Epidermal melanocyte (primary cell): ENCODE results near the gene PTPRN2.
"Not testable (repeated sequence)": the region's sequence is repeated elsewhere in the genome, so short reads cannot be mapped to it uniquely, and the experiment has no call there.

Experiments
- DNase-seq: peaks from one replicate; pipeline ENCODE4 v3.0.0; 2011; ENCODE audit warnings: low spot score; ENCODE audit not compliant: insufficient read length

PTPRN2 gene

DNA sequence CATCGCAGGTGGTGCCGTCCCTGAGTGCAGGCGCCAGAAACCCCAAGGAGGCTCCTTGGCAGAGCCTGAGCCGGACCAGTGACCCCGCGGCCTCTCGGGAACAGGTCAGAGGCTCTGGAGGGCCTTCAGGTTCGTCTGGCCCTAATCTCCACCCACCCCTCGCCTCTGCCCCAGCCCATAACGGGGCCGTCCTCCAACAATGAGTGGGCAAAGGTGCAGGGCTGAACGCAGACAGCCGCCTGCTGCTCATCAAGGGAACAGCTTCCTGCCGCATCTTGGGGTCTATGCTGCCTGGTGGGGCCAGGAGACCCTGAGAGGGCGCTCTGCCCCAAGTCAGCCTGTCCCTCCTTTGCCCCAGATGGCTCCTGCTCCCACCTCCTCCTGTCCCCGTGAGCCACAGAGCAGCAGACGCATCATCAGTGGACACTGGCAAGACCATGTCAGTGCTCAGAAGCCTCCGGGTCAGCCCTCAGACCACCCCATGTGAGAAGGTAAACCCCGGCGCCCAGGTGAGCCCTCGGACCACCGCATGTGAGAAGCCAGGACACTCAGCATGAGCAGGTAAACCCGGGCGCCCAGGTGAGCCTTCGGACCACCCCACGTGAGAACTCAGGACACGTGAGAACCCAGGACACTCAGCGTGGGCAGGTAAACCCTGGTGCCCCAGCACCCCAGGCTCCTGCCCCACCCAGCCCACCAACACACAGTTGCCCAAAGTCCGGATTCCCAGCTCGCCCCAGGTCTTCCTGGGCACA is 142.0 kb downstream of the PTPRN2 start:
- no peak for DNase-seq

DNA sequence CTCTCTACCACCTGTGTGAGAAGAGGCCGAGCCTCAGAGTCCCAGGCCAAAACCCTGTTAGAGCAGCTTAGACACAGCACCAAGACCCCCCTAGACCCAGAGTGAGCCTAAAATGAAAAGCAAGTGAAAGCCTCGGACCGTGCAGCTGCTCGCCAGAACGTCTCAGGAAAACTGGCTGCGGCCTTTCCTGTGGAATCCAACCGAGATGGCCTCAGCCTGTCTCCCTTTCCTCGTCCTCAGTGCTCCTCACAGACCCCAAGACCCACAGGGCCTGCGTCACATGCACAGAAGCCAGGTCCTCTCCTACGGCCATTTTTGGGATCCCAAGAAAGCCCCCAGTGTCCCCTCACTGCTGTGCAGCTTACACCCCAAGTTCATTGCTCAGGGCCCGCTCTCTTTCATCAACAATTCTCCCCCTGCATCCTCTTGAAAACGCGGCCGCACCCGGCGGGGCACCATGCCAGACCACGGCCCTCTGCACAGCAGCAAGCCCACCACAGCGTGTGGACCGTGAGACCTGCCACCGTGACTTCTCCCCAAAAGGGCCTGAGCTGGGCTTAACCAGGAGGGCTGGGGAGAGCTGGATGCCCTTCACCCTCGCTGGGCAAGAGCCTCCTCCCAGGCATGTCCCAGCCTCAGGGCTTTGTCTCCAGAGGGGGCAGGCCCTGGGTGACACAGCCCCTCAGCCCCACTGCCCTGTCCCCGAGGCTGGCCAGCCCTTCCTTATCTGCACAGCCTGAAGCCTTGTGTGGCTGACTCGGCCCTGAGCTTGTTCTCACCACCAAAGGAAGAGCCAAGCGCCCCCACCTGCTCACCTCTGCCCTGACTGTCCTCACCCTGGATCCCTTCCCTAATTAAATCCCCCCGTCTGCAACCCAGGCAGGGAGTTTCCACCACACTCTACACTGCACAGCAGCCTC is 142.9 kb downstream of the PTPRN2 start:
- no peak for DNase-seq

DNA sequence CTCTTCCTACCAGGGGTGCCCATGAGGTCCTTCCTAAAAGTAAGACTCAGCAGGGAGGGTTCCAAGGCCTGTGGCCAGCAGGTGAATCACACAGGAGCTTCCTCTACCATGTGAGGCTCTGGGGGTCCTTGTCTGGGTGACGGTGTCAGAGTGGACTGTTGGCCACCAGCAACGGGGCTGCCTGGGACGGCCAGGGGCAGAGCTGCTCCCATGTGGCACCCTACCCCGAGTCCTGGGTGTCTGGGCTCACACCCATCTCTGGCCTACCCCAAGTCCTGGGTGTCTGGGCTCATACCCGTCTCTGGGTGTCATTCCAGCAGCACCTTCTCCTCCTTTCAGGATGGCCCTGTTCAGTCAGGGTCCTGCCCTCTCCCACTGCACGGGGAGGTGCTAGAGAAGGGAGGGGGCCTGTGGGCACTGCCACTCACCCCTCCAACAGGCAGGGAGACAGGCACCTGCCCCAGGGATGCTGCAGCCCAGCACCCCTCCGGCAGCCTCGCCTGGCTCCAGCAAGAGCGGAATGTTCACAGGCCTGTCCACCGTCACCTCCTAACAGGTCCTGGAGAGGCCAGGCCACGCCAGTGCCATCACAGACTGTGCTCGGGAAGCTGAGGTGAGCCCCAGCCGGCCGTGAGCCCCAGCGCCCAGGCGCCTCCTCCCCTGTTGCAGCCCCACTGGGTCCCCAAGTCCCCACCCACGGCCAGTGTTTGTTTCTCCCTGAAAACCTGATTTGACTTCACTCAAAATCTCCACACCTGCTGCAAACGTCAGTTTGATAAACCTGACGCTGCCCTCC is 143.7 kb downstream of the PTPRN2 start:
- no peak for DNase-seq

DNA sequence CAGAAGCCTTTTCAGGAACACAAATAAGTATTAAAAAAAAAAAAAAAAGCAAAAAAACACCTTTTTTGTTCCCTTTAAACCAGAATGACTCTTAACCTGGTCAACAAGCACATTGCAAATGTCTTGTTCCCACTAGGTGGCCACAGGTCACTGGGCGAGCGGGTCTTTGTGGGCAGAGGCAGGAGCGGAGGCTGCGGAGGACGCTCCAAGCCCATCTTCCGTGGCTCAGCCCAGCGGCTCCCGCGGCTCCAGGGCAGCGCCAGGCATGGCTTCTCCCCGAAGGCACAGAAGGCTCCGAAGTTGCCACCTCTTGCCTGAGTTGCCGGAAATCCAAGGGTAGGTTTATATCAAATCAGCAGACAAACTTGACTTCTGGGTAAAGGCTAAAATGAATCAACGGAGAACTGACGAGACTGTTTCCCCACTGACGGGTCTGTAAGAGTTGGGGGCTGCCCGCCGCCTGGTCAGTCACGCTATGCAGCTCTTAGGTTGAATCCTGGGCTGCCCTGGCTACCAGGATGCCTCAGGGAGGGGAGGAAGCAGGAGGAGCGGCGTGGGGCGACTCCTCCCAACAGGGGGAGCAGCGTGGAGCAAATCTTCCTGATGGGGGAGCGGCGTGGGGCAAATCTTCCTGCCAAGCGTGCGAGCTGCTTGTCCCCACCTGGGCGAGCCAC is 144.5 kb downstream of the PTPRN2 start:
- DNase-seq, result no peak

DNA sequence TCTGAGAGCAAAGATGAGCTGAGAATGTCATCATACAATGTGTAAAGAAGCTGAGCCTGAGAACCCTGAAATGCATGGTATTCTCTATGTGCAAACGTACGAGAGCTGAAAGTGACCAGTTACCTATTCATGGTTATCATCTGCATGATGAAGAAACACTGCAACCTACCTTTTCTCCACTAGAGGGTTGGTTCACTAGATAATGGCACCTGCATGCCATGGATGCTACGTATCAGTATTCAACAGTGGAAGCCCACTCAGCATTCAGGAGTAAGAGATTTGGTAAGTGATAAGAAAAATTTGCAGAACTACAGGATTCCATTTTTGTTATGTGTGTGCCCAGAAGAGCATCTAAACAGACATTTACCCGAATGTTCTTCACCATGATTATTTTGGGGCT is 145.4 kb downstream of the PTPRN2 start:
- no peak for DNase-seq

DNA sequence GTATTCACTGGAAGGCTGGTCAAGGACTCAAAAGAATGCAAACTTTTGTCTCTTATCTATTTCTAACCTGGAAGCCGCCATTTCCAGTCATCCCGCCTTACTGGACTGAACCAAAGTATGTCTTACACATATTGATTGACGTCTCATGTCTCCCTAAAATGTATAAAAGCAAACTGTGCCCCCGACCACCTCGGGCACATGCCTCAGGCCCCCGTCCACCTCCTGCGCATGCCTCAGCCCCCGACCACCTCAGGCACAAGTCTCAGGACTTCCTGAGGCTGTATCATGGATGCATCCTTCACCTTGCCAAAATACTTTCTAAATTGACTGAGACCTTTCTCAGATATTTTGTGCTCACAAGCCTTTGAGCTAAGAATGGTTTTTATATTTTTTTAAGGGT is 148.6 kb downstream of the PTPRN2 start:
- DNase-seq, result no peak

DNA sequence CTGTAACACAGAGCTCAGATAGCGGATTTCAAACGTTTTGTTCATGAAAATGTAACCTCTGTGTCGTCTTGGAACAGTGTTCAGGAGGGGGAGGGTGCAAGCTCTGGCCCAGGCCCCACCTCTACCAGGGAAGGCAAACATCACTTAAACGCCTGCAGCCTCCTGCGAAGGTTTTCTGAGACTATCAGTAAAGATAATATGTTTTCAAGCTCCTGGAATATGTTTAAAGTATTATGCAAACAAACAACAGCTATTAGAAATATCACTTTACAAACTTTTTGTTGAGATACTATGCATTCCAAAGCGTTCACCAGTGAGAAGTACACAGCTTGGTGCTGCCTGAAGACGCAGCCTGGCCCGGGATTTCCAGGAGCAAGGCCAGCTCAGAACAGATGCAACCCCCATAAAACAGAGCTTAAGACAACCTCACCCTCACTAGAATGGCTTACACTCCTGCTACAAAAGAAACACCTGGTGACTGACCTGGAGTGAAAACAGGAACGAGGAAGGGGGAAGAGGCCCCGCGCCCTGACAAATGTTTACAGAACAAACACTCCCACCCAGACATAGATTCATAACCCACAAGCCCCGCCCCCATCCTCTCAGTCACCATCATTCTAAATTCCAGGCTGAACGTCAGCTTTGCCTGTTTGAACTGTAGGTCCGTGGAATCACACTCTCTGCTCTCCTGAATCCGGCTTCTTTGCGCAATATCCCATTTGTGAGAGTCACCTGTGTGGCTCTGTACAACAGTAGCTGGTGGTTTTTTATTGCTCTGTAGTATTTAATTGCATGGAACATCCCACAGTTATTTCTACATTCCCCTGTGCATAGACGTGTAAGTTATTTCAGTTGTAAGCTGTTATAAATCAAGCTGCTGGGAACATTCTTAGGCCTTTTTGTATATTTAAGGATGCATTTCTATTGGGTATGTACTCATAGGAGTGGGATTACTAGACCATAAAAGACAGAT is 155.0 kb downstream of the PTPRN2 start:
- DNase-seq, result no peak

DNA sequence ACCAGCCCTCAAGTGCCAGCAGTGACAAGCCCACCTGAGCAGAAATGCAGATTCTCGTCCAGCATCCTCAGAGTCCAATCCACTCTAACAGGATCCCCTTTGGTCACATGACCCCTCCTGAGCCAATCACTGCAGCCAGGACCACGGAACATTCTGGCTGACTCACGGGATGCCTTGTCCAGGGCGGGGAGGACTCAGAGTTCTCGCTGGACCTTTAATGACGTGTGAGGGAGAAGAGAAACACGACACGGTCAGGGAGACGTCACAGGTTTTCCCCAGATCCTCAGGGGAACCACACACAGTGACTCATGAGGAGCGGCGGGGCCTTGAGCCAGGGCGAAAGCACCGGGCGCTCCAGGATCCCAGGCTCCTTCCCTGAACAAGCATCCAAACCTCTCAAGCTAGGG is 155.7 kb downstream of the PTPRN2 start:
- peak; percentile 42 for DNase-seq

DNA sequence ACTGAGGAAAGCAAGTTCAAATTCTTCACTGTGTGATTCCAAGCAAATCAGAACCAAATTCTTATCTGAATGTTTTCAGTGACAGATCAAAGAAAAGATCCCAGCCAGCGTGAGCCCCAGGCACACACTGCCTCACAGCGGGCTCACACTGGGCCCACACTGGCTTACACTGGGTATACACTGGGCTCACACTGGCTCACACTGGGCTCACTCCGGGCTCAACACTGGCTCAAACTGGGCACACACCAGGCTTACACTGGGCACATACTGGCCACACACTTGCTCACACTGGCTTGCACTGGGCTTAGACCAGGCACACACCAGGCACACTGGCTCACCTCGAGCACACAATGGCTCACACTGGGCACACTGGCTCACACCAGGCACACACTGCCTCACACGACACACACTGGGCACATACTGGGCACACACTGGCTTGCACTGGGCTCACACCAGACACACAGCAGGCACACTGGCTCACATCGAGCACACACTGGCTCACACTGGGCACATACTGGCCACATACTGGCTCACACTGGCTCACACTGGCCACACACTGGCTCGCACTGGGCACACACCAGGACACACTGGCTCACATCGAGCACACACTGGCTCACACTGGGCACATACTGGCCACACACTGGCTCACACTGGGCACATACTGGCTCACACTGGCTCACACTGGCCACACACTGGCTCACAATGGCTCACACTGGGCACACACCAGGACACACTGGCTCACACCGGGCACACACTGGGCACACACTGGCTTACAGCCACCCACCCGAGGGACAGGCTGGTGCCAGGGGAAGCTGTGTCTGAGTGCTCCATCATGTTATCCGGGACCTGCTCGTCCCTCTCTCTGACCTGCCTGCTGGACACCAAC is 156.3 kb downstream of the PTPRN2 start:
- no peak for DNase-seq

DNA sequence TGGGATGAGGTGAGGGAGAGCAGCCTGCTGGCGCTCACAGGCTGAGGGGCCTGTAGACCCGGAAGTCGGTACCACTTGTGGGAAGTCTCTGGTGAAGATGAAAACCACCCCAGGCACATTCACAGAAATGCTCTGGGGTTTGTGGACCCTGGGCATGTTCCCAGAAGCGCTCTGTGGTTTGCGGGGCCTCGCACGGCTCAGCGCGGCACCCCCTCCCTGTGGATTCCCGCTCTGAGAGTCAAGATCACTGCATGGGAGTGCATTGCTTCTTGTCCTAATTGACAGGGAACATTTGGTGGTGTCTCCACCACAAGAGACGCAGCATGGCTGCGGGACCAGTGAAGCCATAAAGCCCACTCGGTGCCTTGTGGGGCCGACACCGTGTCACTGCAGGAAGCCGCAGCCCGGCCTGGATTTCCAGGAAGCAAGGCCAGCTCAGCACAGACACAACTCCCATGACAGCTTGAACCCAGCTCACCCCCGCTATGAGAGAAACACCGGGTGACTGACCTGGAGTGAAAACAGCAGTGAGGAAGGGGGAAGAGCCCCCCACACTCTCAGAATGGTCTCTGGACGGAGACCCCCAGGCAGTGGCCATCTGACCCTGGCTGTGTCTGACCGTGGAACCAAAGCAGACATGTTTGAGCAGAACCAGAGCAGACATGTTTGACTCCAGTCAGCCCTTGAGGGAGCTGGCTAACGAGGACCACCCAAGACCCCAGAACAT is 157.2 kb downstream of the PTPRN2 start:
- no peak for DNase-seq

DNA sequence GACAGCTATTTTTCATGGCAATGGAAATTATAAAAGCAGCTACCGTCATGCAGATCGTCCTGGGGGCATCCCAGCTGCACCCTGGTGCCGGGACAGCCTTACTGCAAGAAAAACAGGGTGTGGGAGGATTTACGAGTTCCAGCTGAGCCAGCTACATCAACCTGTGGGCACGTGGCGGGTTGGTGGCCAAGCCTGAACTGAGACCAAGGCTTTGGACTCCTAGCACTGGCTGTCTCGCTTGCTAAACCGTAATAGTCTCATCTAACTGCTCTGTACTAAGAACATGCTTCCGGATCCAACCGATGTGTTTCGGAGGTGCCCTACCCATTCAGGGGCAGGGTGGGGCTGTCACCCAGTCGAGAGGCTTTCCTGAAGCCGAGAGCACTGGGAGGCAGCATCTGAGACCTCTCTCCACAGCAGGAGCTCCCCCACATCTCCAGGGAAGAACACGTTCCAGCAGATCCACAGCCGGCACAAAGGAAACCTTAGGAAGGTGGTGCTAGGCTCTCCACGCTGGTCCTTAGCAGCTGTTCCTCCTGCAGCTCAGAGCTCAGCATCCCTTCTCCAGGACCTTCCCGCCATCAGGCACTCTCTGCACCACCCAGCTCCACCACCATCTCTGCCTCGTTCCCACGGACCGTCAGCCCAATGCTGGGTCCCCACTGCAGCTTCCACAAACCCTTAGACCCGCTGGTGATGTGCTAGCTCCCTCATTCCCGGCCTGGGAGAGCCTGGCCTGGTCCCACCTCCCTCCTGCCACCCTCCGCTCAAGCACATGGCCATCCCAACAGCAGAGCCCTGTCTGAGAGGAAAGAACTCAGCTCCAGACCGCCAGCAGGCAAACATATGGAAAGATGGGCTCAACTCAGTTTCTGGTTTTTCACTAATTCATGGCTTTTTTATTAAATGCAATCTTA is 158.5 kb downstream of the PTPRN2 start:
- DNase-seq, result no peak

DNA sequence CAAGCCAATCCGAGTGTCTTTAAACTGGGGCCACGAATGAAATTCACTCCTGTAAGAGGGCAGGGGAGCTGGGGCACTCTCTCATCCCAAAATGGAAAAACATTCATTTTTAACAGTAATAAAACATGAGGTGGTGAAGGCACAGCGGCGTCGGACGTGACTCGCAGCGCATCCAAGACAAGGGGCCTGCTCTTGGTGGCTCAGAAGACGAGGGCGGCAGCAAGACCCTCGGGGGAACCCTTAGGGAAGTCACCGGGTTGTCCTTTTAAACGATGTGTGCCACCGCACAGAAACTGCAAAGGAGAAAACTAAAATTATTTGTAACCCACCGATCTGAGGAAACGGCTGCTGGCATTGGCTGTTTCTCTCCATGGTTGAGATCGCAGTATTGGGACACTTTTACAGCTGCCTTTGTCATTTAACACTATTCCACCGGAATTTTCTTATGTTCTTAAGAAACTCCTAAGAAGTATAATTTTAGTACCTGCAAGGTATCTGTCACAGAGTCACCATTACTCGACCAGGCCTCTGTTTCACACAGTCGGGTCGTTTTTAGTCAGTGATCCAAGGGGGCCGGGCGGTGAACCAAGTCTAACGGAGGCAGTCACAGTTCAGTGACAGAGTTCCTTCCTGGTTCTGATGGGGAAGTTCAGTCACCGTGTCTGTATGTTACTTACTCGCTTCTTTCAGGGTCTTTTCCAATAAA is 159.3 kb downstream of the PTPRN2 start:
- no peak for DNase-seq

DNA sequence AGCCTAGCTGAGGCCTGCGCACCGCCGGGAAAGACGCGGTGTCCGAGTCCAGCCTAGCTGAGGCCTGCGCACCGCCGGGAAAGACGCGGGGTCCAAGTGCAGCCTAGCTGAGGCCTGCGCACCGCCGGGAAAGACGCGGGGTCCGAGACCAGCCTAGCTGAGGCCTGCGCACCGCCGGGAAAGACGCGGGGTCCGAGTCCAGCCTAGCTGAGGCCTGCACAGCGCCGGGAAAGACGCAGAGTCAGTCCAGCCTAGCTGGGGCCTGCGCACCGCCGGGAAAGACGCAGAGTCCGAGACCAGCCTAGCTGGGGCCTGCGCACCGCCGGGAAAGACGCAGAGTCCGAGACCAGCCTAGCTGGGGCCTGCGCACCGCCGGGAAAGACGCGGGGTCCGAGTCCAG is 161.9 kb downstream of the PTPRN2 start:
- not testable (repeated sequence) for DNase-seq

DNA sequence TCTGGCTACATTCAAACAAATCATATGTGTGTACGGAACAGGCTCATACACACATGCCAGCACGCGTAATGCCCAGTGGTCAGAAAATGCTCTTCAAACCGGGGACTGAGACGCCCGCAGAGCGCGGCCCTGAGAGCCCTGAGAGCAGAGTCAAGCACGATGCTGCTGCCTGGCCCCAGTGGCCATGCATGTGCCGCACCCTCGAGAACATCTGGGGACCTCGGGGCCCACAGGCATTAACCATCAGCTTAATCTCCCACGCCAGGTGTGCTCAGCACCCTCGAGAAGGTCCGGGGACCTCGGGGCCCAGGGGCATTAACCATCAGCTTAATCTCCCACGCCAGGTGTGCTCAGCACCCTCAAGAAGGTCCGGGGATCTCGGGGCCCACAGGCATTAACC is 163.1 kb downstream of the PTPRN2 start:
- DNase-seq, result no peak

DNA sequence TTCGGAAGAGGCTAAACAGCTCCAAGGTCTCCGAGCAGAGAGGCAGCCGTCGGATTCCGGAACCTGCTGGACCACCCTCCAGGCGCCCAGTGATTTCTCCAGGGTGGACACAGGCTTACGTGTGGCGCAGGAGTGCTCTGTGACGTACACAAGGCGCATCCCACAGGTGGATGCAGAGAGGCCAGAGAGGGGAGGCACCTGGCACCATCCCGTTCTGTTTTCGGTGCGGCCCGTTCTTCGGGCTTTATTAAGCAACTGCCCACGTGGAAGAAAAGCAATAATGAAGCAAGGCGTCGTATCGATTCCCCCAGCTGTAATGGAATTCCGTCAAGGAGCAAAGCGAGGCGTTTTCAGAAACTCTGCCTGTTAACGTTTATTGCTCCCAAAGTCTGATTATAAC is 163.6 kb downstream of the PTPRN2 start:
- DNase-seq, result no peak

DNA sequence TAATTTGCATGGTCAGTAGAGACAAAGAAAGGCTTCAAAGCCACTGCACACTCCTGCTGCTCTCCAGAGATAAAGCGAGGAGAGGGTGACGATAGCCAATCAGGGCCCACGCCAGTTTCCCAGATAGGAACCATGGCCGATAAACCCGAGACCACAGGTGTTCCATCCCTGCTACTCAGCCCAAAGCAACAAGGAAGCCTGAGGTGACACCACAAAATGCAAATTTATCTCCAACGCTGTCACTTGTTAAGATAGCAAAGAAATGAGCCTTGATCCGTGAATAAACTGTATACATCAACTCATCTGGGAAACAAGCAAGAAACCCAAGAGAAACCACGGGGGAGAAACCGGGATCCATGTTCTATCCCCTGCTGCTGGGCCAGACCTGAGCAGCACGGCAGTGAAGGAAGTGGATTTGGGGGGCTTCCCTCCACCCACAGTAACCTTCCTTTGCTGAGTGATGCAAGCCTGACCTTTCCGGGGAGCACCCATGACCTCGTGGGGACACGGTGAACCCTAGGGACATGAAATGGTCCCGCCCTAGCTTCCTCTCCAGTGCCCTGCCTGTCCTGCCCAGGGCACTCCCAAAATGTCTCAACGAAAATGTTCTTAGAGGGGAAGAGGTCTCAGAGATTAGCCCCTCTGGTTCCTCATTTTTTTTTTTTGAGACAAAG is 164.6 kb downstream of the PTPRN2 start:
- no peak for DNase-seq
